HG02759 (cell line): ENCODE results near the gene MRS2.

ENCODE experiments used
- ATAC-seq: cut with Tn5 transposase; IDR thresholded peaks from one replicate; pipeline ENCODE4 v1.9.1; 2021; ENCODE audit warnings: mild to moderate bottlenecking, moderate library complexity; ENCODE audit not compliant: unreplicated experiment

Gene MRS2

DNA sequence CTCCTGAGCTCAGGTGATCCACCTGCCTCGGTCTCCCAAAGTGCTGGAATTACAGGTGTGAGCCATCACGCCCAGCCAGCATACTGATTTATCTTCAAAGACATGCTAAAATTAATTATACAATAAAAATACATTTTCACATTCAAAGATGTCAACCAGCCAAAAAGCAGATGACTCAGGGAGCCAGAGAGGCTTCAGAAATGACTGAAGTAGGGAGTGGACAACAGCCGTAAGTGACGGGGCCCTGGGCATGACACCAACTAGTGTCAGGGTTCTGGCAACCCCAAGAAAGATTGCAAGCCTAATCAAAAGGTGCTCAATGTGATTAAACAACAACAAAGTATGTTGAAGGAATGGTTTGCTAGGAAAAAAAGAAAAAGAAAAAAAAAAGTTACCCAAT lies 58.2 kb downstream of the MRS2 start:
- no peak for ATAC-seq

DNA sequence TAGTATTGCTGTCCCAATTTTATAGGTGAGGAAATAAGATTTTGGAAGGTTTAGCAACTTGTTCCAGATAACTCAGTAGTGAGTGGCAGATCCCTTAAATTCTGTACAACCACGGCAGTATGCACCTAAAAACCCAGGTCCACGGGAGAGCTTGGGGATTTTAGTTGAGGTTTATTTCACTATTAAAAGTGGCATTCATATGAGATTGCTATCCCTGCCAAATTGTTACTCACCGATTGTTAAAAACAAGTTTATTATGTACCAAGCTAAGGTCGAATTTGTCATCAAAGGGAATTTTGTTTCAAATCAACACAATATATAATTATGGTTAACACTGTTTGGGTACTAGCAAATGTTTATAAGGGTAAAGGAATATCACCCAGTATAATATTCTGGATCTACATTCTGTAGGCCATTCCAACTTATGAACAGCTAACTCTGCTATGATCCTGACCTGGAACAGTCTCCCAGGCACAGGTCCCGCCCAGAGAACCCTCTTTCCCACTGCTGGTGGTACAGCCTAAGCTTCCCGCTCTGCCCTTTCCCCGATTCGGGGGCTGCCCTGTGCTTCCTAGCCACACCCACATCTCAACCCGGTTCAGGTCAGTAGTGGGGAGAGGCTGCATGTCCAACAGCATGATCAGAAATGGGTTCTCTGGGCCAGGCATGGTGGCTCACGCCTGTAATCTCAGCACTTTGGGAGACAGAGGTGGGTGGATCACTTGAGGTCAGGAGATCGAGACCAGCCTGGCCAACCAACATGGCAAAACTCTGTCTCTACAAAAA lies 61.7 kb downstream of the MRS2 start:
- no peak for ATAC-seq

GRCh38 chr6:24469811-24470210 lies 67.1 kb downstream of the MRS2 start:
- ATAC-seq, result no peak

- ATAC-seq, result no peak
Observed at GRCh38 chr6:24472181-24472580, 69.4 kb downstream of the MRS2 start.
